GM12873 (cell line): ENCODE results near the gene GHRHR.

ENCODE experiments used
- TF ChIP-seq, protein P1 (sequence below): IDR thresholded peaks from 2 replicates; pipeline ENCODE4 v1.5.1; 2012; ENCODE audit warnings: low read depth, mild to moderate bottlenecking, moderate library complexity, low read length, control low read depth; ENCODE audit not compliant: insufficient read depth; ENCODE audit errors: missing control alignments

The GHRHR gene

GRCh38 chr7:30933124-30933974, 30.4 kb upstream of the GHRHR start:
- TF ChIP-seq, protein P1, sequence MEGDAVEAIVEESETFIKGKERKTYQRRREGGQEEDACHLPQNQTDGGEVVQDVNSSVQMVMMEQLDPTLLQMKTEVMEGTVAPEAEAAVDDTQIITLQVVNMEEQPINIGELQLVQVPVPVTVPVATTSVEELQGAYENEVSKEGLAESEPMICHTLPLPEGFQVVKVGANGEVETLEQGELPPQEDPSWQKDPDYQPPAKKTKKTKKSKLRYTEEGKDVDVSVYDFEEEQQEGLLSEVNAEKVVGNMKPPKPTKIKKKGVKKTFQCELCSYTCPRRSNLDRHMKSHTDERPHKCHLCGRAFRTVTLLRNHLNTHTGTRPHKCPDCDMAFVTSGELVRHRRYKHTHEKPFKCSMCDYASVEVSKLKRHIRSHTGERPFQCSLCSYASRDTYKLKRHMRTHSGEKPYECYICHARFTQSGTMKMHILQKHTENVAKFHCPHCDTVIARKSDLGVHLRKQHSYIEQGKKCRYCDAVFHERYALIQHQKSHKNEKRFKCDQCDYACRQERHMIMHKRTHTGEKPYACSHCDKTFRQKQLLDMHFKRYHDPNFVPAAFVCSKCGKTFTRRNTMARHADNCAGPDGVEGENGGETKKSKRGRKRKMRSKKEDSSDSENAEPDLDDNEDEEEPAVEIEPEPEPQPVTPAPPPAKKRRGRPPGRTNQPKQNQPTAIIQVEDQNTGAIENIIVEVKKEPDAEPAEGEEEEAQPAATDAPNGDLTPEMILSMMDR, result no peak

- TF ChIP-seq, protein P1, result no peak
Measured at GRCh38 chr7:30934225-30934624, 29.5 kb upstream of the GHRHR start.

- TF ChIP-seq, protein P1, result no peak
Measured at GRCh38 chr7:30934732-30935568, 28.8 kb upstream of the GHRHR start.

- TF ChIP-seq, protein P1, result no peak
Measured at GRCh38 chr7:30935569-30935877, 28.2 kb upstream of the GHRHR start.

DNA sequence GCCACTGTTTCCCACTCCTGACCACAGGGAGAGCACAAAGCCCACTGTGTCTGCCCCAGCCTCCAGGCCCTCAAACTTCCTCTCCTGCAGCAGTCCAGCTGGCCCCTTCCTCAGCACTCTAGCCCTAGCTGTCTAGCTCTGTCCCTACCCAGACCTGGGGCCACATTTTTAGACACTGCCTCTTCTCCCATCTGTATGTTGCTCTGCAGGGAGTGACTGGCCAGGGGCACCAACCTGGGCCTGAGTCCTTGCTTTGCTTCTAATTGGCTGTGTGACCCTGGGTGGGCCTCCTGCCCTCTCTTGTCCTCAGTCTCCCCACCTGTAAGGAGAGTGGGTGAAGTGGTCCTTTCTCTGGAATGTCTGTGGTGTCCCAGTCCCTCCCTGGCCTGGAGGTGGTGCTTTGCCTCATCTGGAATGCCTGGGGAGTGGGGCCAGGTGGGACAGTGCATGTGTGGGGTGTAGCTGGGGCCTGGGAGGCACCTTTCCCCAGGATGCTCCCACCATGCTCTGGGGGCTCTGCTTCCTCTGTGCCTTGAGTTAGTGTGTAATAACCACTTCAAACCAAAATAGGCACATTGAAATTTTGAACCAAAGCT, 27.0 kb upstream of the GHRHR start:
- TF ChIP-seq, protein P1, result no peak

DNA sequence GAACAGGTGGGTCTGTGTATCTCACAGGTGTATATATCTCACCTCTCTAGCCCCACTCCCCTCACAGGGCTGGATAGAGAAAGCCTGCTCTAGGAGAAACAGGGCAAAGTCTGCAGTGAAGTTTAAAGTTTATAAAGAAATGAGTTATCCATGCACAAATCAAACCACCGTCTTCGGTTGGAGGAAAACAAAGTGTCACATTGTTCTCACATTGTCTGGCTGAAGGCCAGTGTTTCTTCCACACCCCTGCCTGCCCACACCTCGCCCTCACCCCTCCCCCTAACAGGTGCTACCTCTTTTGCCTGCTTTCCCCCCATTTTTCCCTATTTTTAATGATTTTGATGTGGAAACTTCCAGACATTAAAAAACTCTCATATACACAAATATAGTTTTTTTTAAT, 26.3 kb upstream of the GHRHR start:
- TF ChIP-seq, protein P1, result no peak
